Measurements from ENCODE around the gene QPCTL.

GRCh38 chr19:45733160-45733810 is 40.8 kb downstream of the QPCTL start, which contains the start of gene MEIOSIN:
- TF ChIP-seq POLR2A (IDR thresholded peaks at IDR 0.05) = no peak
- TF ChIP-seq CTCF (IDR thresholded peaks at IDR 0.05) = no peak

All from adrenal gland (tissue), 5 donors.